Measurements from ENCODE around the gene LDLRAD4.

The LDLRAD4 gene

DNA sequence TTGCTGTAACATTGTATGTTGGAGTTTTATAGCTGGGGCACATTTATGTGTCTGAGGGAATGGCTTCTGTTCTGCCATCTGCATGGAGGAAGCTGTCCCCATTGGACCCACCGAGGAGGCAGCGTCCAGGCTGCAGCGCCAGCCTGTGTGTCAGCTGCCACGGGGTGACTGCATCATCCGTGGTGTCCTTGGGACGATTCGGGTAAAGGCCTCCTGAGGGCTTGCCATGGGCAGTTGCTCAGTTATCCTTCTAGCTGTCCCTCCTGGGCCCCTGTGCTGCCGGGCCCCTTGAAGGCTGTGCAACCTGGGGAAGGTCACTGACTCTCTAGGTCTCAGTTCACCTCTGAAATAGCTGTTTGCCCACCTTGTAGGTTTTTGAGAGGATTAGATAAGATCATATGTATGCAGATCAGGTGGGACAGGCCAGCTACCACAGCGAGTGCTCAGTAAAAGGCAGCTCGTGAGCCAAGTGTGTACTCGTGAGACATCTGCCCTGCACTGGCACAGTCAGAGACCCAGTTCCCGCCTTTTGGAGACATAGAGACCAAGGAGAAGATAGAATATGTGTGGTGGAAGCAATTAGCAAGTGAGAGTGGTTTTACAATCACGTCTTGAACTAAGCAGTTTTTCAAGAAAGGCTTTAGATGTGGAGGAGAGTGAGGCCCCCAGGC lies 10.6 kb downstream of the LDLRAD4 start:
- DNase-seq (ENCODE audit: low read depth), result no peak

DNA sequence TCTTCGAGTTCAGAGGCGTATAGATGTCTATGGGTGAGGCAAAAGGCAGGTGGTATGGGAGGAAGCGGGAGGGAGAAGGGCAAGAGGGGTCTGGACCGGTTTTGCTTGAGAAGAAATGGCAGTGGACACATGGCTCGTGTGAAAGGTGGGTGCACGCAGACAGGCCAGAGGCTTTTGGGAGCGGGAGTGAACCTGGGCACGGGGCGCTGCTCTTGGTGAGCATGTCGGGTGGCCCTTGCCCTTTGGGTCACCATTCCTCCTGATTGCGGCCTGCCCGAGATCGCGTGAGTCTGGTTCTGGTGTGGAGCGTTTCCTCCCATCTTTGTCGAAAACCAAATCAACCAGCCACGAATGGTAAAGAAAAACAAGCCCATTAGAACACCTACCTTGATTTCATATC lies 12.6 kb downstream of the LDLRAD4 start:
- no peak for DNase-seq (ENCODE audit: low read depth)

DNA sequence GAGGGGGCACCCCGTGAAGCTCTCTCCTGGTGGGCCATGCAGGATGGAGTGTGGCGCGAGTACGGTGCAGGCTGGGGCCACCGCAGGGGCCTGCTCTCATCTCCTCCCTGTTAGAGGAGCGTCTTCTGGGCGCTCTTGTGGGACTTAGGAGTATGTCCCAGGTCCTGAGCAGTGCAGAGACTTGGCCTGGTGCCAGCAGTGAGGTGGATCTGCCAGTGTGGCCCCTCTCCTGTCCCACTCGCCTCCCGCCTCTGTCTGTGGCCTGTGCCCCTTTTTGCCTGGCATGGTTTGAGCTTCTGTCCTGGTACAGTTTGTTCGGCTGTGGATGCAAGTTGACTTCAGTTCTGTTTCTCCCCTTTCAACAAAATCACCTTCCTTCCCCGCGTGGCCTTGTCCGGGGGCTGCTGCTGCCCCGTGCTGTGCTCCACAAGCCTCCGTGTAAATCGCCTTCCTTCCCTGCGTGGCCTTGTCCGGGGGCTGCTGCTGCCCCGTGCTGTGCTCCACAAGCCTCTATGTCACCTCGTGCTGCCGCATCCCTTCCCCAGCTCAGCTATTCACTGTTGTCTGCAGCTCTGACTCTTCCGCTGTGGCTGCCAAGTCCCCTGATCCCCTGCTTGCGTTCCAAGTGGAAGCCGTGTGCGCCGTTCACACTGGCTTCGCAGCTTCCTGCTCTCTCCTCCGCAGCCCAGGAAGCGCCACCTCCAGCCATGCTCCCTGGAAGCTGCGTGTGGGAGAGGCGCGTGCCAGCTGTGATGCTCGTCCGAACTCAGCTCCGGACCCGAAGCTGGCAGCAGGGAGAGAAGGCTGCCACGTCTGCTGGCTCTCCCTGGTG lies 13.7 kb downstream of the LDLRAD4 start:
- no peak for DNase-seq (ENCODE audit: low read depth)

DNA sequence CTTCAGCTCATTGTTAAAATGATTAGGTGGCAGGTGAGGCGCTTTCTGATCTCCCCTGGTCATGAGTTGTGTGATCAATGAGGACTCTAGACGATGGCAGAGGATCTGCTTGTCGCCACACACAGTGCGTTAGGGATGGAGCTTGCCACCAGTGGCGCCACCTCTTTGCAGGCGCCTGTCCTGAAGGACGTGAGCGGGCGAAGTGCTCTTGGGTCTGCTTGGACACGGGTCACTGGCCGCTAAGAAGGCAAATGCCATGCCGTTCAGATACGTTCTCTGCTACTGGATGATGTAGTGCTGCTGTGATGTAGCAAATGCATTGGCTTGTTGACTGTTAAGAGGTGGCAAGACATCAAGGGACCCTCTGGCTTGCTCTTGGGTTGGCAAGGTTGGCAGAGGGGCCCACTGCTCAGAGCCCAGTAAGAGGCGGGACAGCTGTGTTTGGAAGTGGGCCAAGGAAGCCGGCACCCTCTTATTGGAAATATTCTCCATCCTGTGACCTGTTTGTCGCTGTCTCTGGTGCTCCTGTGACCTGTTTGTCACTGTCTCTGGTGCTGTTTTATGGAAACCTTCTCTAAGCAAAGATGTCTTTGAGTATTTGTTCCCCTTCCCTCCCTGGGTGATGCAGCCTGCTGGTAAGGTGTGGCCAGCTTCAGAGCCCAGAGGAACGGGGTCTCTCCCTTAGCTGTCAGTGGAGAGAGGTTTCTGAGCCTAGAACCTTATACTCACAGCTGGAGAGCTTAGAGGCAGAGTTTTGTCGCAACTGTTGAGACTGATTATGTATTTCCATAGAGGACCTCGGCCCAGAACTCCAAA lies 14.6 kb downstream of the LDLRAD4 start:
- no peak for DNase-seq (ENCODE audit: low read depth)

DNA sequence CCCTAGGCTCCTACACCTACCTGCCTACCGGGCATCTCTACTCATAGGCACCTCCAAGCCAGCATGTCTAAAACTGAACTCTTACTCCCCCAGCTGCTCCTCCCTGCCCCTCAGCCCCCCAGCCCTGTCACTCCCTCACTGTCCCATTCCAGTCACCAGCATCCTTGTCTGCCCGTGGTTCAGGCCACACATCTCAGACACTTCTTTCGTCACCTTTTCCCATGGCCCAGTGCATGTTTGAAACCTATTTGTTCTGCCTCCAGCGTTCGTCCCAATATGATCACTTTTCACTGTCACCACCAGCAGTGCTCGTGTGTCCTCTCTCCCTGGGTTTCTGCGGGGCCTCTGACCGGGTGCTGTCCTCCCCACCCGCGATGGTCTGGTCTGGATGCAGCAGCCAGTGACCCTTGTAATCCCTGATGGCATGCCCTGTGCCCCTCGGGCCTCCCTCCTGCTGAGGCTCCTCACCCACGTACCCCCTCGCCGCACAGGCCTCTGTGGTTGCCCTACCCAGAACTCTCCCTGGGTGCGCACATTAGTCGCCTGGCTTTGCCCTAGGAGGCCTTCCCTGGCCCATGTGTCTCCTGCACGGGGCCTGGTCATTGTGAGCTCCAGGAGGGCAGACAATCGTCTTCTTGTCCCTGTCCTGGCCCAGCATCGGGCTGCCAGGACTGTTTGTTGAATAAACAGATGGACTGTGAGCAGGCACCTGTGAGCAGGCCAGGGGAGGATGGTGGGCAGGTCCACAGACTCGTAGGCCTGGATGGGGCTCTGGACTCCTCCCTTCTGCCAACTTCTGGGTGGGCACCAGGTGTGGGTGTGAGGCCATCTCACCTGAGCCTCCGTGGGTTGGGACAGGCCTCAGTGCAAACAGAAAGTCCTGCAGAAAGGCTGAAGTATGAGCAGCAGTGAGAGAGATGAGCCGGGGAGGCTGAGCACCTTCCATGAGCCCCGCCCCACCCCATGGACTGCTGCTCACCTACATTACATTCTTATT lies 15.5 kb downstream of the LDLRAD4 start:
- no peak for DNase-seq (ENCODE audit: low read depth)

DNA sequence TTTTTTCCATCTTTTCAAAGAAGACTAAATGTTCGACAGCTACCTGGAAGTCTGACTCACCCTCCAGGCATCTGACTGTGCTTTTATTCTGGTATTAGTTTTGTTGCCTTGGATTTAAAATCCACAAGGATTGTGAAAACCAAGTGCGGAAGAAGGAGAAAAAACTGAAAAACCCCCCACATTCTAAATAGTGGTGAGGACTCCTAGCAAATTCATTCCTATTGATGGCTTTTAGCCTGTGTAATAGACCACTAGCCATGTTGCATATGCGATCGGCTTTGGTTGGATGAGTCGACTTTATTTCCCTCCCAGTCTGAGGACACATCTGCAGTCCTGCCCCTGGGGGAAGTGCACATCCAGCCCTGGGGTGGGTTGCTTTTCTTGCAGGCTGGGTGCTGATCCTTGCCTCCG lies 16.9 kb downstream of the LDLRAD4 start:
- DNase-seq (ENCODE audit: low read depth), result no peak

DNA sequence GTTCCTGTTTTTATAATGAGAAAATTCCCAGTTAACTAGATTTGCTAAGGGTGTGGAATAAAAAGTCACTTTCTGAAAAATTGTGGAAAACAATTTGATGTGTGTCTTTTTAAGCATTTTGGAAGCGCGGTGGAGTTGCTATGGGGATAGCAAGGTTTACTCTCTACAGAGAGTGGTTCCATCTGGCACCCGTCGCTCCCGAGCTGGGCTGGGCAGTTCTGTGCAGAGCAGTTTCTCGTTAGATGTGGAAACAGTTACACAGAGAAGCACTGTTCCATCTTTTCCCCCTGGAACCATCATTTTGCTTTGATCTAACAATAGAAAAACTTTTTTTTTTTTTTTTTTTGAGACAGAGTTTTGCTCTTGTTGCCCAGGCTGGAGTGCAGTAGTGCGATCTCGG lies 17.4 kb downstream of the LDLRAD4 start:
- DNase-seq (ENCODE audit: low read depth), result no peak

DNA sequence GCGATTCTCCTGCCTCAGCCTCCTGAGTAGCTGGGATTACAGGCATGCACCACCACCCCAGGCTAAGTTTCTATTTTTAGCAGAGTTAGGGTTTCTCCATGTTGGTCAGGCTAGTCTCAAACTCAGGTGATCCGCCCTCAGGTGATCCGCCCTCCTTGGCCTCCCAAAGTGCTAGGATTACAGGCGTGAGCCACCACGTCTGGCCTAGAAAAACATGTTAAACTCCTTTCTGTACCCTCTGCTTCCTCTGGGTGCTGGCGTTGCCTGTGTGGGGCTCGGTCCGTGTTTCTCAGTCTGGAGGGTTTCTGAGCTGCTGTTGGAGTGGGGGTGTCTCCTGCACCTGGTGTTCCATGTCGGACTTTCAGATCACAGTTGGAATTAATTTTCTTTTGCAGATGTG lies 17.9 kb downstream of the LDLRAD4 start:
- DNase-seq (ENCODE audit: low read depth), result no peak

DNA sequence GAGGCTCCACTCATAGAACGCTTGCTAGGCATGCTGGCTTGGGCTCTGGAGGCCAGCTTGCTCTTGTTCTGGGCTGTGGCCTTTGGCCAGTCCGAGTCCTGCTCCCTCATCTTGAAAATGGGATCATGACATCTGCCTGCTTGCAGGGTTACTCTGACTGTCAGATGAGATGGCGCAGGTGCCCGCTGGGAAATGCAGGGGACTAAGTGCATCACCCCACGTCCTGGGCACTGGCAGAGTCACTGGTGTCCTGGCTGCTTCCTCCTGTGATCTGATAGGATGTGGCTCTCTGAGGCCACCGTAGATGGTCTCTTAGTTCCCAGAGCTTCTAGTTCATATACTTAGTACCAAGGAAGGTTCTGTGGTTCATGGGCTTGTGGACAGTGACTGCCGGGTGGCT lies 18.5 kb downstream of the LDLRAD4 start:
- no peak for DNase-seq (ENCODE audit: low read depth)

DNA sequence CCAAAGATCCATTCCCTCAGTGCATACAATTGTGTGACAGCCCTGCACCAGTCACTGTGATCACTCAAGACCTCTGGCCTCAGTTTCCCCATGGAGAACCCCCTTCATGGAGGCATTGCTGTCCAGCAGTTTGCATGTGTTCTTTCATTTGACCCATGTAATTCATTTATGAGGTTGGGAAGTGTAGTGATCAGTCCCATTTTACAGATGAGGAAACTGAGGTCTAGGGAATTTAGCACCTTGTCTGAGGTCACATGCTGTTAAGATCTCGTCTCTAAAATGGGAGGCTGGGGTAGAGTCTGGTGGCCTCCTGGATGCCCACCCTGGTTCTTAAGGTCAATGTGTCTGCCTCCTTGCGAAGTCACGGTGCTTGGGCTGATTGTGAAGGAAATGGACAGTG lies 19.1 kb downstream of the LDLRAD4 start:
- DNase-seq (ENCODE audit: low read depth), result no peak

DNA sequence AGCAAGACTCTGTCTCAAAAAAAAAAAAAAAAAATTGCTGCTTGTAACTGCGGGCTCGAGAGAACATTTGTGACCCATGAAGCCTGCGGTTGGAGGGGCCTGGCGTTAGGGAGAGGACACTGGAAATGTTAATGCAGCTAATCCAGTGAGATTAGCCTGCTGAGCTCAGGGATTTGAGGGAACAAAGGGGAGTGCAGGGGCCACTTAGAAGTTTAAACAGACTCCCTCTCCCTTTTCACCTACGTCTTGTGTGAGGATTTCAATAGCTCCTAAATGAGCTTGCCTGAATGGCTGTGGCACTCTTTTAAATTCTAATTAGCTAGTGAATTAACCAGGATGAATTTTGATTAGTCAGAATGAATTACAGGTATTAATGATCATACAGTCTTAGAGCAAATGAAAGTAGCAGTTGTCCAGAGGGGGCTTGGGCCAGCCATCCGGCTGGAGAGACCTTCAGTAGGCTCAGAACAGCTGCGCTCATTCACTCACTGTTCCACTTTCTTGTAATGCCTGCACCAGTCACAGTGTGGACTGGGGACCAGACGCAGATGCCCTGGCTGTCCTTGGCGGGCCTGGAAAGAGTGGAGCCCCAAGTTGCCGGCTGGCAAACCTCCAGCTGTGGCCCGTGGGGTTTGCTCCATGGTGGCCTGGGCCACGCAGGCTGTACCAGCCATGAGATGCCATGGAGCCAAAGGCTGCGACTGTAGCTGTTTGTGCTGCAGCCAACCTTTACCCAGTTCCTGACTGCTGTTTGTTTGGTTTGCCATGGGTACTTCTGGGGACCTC lies 20.8 kb downstream of the LDLRAD4 start:
- no peak for DNase-seq (ENCODE audit: low read depth)

DNA sequence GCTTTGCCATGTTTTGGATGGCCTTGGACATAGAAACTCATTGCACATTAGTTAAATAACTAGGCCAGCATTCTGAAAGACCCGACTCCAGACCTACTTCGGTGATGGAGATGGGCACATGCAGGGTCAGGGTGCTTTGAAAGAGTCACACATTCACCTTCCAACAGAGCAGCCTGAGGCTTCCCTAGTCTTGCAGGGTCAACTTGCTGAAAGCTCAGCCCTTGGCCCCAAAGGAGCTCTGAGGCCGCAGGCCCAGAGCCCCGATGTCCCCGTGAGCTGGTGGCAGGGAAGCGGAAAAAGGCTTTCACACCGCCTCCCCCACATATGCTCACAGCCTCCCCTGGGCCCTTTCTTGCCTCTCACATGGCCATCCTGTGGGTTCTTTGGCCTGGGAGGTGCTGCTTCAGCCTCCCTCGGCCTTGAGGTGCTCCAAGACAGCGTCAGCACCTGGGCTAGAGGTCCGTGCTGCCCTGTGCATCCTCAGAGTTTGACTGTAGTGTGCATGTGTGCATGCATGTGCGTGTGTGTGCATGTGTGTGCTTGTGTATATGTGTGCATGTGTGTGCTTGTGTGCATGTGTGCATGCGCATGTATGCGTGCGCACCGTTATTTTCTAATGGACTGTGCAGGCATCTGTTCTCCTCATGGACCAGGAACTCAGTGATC lies 21.6 kb downstream of the LDLRAD4 start:
- no peak for DNase-seq (ENCODE audit: low read depth)

DNA sequence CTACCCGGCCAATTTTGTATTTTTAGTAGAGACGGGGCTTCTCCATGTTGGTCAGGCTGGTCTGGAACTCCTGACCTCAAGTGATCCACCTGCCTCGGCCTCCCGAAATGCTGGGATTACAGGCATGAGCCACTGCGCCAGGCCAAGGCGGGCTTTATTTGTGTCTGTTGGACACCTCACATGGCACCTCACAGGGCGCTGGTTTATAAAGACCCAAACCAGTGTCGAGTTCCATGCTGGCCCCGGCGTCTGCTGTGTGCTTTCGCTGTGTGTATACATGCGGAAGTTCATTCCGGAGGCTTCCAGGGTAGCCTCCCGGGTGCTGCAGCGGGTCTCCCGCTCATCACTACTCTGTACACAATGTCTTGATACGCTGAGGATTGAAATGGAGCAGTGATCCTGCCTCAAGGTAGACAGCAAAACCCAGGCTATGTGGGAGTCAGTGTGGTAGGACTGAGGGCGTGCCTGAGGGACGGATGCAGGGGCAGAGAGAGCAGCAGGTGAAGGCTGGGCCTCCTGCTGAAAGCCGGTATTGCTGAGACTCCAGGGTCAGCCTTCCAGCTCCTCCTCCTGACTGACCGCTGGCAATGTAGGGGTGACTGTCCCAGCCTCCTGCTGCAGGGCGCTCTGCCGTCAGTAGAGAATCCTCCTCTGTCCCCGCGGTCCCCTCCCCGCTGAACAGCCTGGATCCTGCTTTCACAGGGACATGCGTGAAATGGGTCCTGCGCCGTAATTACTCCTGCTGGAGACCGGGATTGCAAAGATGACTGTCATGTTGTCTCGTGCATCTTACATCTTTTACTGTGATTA lies 22.7 kb downstream of the LDLRAD4 start:
- no peak for DNase-seq (ENCODE audit: low read depth)

DNA sequence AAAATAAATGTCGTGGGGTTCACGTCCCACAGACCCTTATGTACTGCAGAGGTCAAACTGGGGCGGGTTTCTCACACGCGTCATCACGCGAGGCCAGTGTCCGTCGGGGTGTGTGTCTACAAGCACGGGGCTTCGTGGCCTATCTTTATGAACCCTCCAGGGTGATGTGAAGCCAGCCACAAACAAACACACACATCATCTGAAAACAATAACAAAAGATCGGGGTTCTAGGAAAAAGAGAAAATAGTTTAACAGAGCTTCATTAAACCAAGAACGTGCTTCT lies 23.3 kb downstream of the LDLRAD4 start:
- no peak for DNase-seq (ENCODE audit: low read depth)

DNA sequence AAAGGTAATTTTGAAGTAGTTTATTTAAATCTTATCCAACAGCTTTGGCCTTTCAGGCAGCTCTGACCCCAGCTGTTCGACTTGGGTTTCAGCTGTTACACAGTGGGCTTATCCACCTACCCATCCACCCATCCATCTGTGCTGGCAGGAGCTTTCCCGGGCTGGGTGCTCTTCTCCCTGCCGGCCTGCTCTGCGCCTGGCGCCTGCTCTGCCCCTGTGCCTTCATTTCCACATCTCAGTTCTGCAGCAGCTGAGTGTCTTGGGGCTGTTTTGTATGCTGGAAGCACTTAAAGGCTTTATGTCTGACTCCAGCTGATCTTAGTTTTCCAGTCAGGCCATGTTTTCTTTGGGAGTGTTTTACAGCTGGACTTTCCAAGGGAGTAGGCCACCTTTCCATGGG lies 24.2 kb downstream of the LDLRAD4 start:
- no peak for DNase-seq (ENCODE audit: low read depth)

DNA sequence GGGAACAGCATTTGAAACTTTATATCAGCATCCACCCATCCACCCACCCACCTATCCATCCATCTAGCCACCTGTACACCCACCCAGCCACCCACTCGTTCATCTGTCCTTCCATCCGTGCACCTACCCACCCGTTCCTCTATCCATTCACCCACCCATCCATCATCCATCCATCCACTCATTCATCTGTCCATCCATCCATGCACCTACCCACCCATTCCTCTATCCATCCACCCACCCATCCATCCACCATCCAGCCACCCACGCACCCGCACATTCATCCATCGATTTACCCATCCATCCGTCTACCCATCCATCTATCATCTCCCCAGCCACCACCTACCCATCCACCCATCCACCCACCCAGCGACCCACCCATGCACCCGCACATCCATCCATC lies 24.8 kb downstream of the LDLRAD4 start:
- no peak for DNase-seq (ENCODE audit: low read depth)

DNA sequence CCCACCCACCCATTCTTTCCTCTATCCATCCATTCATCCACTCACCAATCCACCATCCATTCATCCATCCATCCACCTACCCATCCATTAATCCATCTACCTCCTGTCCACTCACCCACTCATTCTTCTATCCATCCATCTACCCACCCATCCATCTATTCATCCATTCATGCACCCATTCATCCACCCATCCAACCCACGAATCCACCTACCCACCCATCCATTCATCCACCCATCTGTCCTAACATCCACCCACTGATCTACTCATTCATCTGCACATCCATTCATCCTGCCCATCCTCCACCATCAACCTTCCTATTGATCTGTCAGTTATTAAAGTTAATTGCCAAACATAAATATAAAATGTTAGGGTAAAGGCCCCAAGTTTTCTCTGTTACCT lies 25.6 kb downstream of the LDLRAD4 start:
- DNase-seq (ENCODE audit: low read depth), result no peak

DNA sequence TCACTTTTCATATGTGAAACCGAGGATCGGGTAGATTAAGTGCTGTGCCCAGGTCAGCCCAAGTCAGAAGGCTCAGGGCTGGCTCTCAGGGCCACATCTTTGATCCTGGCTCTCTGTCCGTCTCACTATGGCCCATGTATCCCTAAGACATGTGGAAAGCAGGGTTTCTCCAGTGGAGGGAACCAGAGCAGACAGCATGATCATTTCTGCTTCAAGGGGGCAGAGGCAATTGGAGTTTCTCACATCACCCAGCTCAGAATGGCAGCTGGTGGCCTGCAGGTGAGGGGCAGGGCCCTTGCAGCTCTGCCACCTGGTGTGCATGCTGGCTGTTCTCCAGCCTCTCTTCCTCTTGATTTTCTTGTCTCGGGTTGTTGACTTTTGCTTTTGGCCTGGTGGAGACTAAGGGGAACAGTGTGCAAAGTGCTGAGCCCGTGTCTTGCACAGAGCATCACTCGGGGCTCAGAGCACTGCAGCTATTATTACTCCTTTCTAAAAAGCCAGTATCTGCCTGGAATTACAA lies 27.0 kb downstream of the LDLRAD4 start:
- DNase-seq (ENCODE audit: low read depth), result no peak

DNA sequence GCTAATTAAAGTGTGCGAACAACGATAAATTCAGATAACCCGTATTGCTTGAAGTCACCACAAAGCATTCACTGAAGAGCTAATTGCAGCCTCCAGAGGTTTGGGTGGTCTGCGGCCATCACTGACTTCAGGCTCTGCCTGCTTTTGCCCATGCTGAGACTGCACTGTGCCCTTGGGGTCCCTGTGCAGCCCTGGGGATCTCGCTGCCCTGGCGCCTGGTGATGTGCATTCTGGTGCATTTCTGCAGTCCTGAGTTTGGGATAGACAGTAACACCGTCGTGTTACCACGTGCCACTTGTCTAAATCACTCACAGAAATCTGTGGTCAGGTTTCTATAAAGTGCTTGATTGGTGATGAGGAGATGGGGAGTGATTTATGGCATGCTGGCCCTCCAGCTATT lies 27.6 kb downstream of the LDLRAD4 start:
- DNase-seq (ENCODE audit: low read depth), result no peak
